ENCODE results near the gene N4BP2L2.
A peak's percentile ranks its signal among the peaks of the same experiment; 100 is the strongest.

N4BP2L2 gene

GRCh38 chr13:32423592-32423991 lies 115.0 kb downstream of the N4BP2L2 start:
- no peak for DNase-seq

- DNase-seq, result no peak
Observed at GRCh38 chr13:32419862-32420261, 118.7 kb downstream of the N4BP2L2 start.

- DNase-seq, result no peak
Observed at GRCh38 chr13:32417995-32418394, 120.6 kb downstream of the N4BP2L2 start.

GRCh38 chr13:32415019-32415418 lies 123.6 kb downstream of the N4BP2L2 start:
- no peak for DNase-seq

GRCh38 chr13:32414580-32414979 lies 124.0 kb downstream of the N4BP2L2 start:
- no peak for DNase-seq

GRCh38 chr13:32413284-32413683 lies 125.3 kb downstream of the N4BP2L2 start:
- DNase-seq, result no peak

- DNase-seq, result peak; percentile 12
Observed at GRCh38 chr13:32409561-32410421, 128.8 kb downstream of the N4BP2L2 start.

GRCh38 chr13:32409001-32409313 lies 129.6 kb downstream of the N4BP2L2 start:
- peak; percentile 40 for DNase-seq

GRCh38 chr13:32408296-32409000 lies 130.1 kb downstream of the N4BP2L2 start:
- peak; percentile 52 for DNase-seq

- no peak for DNase-seq
Observed at GRCh38 chr13:32407854-32408253, 130.7 kb downstream of the N4BP2L2 start.

- no peak for DNase-seq
Observed at GRCh38 chr13:32403108-32403507, 135.5 kb downstream of the N4BP2L2 start.

- no peak for DNase-seq
Observed at GRCh38 chr13:32391101-32391619, 147.4 kb downstream of the N4BP2L2 start.

GRCh38 chr13:32390484-32390883 lies 148.1 kb downstream of the N4BP2L2 start:
- no peak for DNase-seq

- DNase-seq, result no peak
Observed at GRCh38 chr13:32390048-32390447, 148.5 kb downstream of the N4BP2L2 start.

- DNase-seq, result no peak
Observed at GRCh38 chr13:32385410-32385809, 153.2 kb downstream of the N4BP2L2 start.

GRCh38 chr13:32384702-32385101 lies 153.9 kb downstream of the N4BP2L2 start:
- no peak for DNase-seq

- no peak for DNase-seq
Observed at GRCh38 chr13:32383836-32384618, 154.6 kb downstream of the N4BP2L2 start.
